Breast epithelium (tissue), 4 donors: Measurements from ENCODE around the gene PIP5K1A. TPM values are rescaled to one million over a fixed set of nuclear protein-coding genes. Genes with fewer than 3 reads are reported as not detected.
A peak's percentile ranks its signal among the peaks of the same experiment; 100 is the strongest.

Experiments
- DNase-seq, 2 donors: peaks; one replicate each; pipeline ENCODE4 v3.0.0-alpha.2; 2019; ENCODE audit warnings: low spot score in 2 of 2
- H3K27ac ChIP-seq, 2 donors: fragments of 200-600 bp; sonication (generic) in 1 of 2; one replicate each; pipeline ENCODE4 v1.5.1; 2016 to 2019; ENCODE audit warnings: mild to moderate bottlenecking in 1 of 2
- H3K27me3 ChIP-seq, 2 donors: fragments of 200-600 bp; sonication (generic) in 1 of 2; one replicate each; pipeline versions ENCODE4 v1.5.1 to v1.6.0; 2017 to 2019; ENCODE audit warnings: control low read depth in 1 of 2, mild to moderate bottlenecking in 1 of 2
- H3K36me3 ChIP-seq: fragments of 200-600 bp; one replicate; pipeline ENCODE4 v1.5.1; 2019
- H3K4me1 ChIP-seq, 2 donors: fragments of 200-600 bp; sonication (generic); one replicate each; pipeline ENCODE4 v1.5.1; 2016 to 2019; ENCODE audit warnings: control low read depth in 1 of 2
- H3K4me3 ChIP-seq, 3 donors: fragments of 200-600 bp; sonication (generic); 1 replicate in 2 of 3; 2 replicates in 1 of 3; pipeline ENCODE4 v1.5.1; 2016 to 2019; ENCODE audit warnings: mild to moderate bottlenecking in 3 of 3, moderate library complexity in 2 of 3
- H3K9me3 ChIP-seq, 2 donors: fragments of 200-600 bp; sonication (generic) in 1 of 2; one replicate each; pipeline ENCODE4 v1.5.1; 2016 to 2019; ENCODE audit warnings: control low read depth in 1 of 2
- CTCF ChIP-seq, 3 donors: fragments of 450-650 bp; IDR thresholded peaks; one replicate each; pipeline ENCODE4 v1.5.1; 2016 to 2017; ENCODE audit warnings: antibody characterized with exemption in 3 of 3, mild to moderate bottlenecking in 3 of 3, moderate library complexity in 3 of 3
- POLR2A ChIP-seq: fragments of 450-650 bp; IDR thresholded peaks from one replicate; pipeline ENCODE4 v1.6.1; 2016; ENCODE audit warnings: antibody characterized with exemption, mild to moderate bottlenecking, moderate library complexity
- POLR2AphosphoS5 ChIP-seq, 3 donors: sonication (generic); formaldehyde crosslinking; IDR thresholded peaks; one replicate each; pipeline ENCODE4 v1.6.1; 2017; ENCODE audit warnings: antibody characterized with exemption in 3 of 3
- intact Hi-C: fragments of 100-400 bp; cut with DNase I; formaldehyde crosslinking; loops from one replicate; pipeline ENCODE4 v1.15.1; 2023; ENCODE audit warnings: low total_unique reads
- total RNA-seq, 3 donors: library from RNA; depleted of rRNA; stranded (reverse); fragments of >200 nt; gene quantifications; one replicate each; pipeline ENCODE4 v1.1.0, GENCODE V29; 2016

PIP5K1A gene
- total RNA-seq, result 10 to 100 TPM; 38.1 to 87.2 (median 61.6) TPM

GRCh38 chr1:151198254-151199127 is at the start of gene PIP5K1A:
PIP5K1A (plus strand) TSS chr1:151198552; CDS start chr1:151198997, 445 bp downstream.
- peak within 1 kb of the TSS; percentile 65 to 85 (median 82) for H3K4me3 ChIP-seq
- H3K36me3 ChIP-seq, result no peaks in the 10 kb centered on the region
- peaks cover 0 to 9% of the 10 kb centered on the region in 2 donors for H3K4me1 ChIP-seq
- H3K27ac ChIP-seq, result peak within 1 kb of the TSS; percentile 92 to 96
- H3K9me3 ChIP-seq, result no peaks in the 10 kb centered on the region
- H3K27me3 ChIP-seq, result no peaks in the 10 kb centered on the region
- TF ChIP-seq POLR2A, result peak; percentile 83
- TF ChIP-seq POLR2AphosphoS5 (IDR thresholded peaks at IDR 0.05), result peak; percentile 57 to 98 (median 83)
- no peak for TF ChIP-seq CTCF (IDR thresholded peaks at IDR 0.05)
- intact Hi-C loops, result no loop called here
- peak; percentile 98 to 99 for DNase-seq

GRCh38 chr1:151156515-151156819 is 41.9 kb upstream of the PIP5K1A start, which contains the start of gene TNFAIP8L2:
TNFAIP8L2 (plus strand) TSS chr1:151156649; CDS start chr1:151158698, 2,049 bp downstream.
- no peaks in the 10 kb centered on the region for H3K27me3 ChIP-seq
- H3K9me3 ChIP-seq, result no peaks in the 10 kb centered on the region
- no peaks in the 10 kb centered on the region for H3K36me3 ChIP-seq
- H3K27ac ChIP-seq, result no peak within 1 kb of the TSS
- TF ChIP-seq POLR2A, result no peak
- TF ChIP-seq POLR2AphosphoS5 (IDR thresholded peaks at IDR 0.05), result no peak
- TF ChIP-seq CTCF (IDR thresholded peaks at IDR 0.05), result no peak
- DNase-seq, result no peak
- intact Hi-C loops, result no loop called here
- H3K4me1 ChIP-seq, result no peaks in the 10 kb centered on the region
- H3K4me3 ChIP-seq, result peak within 1 kb of the TSS; percentile 21 to 43 (median 35)

- intact Hi-C loops, result no loop called here
- Histone ChIP-seq H3K36me3 (no peaks in the 10 kb centered on the region), H3K4me3 (peak overlapping the region; percentile 21 to 43 (median 35)), H3K9me3 (no peaks in the 10 kb centered on the region), H3K27ac (no peak overlapping the region), H3K27me3 (no peaks in the 10 kb centered on the region), H3K4me1 (no peaks in the 10 kb centered on the region)
- DNase-seq, result no peak
- TF ChIP-seq POLR2AphosphoS5 (IDR thresholded peaks at IDR 0.05) (no peak), POLR2A (no peak), CTCF (IDR thresholded peaks at IDR 0.05) (no peak)
Measured at GRCh38 chr1:151157067-151157531, 41.3 kb upstream of the PIP5K1A start.

- Histone ChIP-seq H3K36me3 (no peaks in the 10 kb centered on the region), H3K4me3 (no peak overlapping the region), H3K27me3 (no peaks in the 10 kb centered on the region), H3K9me3 (no peaks in the 10 kb centered on the region), H3K27ac (no peak overlapping the region), H3K4me1 (no peaks in the 10 kb centered on the region)
- TF ChIP-seq POLR2A (no peak), POLR2AphosphoS5 (IDR thresholded peaks at IDR 0.05) (no peak), CTCF (IDR thresholded peaks at IDR 0.05) (no peak)
- intact Hi-C loops, result no loop called here
- DNase-seq, result no peak
Measured at GRCh38 chr1:151158326-151158725, 40.0 kb upstream of the PIP5K1A start.

- intact Hi-C loops, result no loop called here
- no peaks in the 10 kb centered on the region for H3K27me3 ChIP-seq
- no peak for TF ChIP-seq POLR2AphosphoS5 (IDR thresholded peaks at IDR 0.05)
- no peaks in the 10 kb centered on the region for H3K4me1 ChIP-seq
- H3K4me3 ChIP-seq, result no peak overlapping the region
- no peak overlapping the region for H3K27ac ChIP-seq
- no peaks in the 10 kb centered on the region for H3K9me3 ChIP-seq
- DNase-seq, result no peak
- no peaks in the 10 kb centered on the region for H3K36me3 ChIP-seq
Measured at GRCh38 chr1:151158751-151159251, 39.6 kb upstream of the PIP5K1A start.
